GM12865 (cell line): ENCODE measurements around the gene LRIG1.

Source experiments
- DNase-seq: peaks from one replicate; pipeline ENCODE4 v3.0.0; 2010; ENCODE audit warnings: low read depth
- H3K4me3 ChIP-seq: 2 replicates; pipeline ENCODE4 v1.5.1; 2011; ENCODE audit warnings: mild to moderate bottlenecking, low read depth, low read length, control low read depth
- TF ChIP-seq, protein P1 (sequence below): IDR thresholded peaks from 2 replicates; pipeline ENCODE4 v1.5.1; 2011; ENCODE audit warnings: low read length, control low read depth, low read depth, inconsistent platforms; ENCODE audit not compliant: insufficient read depth; ENCODE audit errors: missing control alignments

LRIG1 gene

DNA sequence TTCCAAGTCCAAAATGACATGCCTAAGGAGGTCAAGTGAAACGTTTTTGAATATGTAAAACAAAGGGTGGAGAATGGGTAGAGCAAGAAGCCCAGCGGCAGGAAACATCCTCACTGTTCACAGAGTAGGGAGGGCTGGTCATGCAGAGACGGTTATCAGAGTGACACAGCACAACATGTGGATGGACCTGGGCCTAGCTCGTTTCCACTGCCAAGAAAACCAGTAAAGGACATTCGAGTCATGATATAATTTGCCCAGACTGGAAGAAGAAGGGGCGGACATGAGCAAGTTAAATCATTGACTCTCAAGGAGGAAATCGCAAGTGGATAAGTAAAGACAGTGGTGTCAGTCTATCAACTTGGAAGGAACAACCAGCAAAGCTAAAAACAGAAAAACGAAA lies 89.3 kb downstream of the LRIG1 start:
- DNase-seq, result no peak
- no peak overlapping the region for H3K4me3 ChIP-seq
- TF ChIP-seq, protein P1, sequence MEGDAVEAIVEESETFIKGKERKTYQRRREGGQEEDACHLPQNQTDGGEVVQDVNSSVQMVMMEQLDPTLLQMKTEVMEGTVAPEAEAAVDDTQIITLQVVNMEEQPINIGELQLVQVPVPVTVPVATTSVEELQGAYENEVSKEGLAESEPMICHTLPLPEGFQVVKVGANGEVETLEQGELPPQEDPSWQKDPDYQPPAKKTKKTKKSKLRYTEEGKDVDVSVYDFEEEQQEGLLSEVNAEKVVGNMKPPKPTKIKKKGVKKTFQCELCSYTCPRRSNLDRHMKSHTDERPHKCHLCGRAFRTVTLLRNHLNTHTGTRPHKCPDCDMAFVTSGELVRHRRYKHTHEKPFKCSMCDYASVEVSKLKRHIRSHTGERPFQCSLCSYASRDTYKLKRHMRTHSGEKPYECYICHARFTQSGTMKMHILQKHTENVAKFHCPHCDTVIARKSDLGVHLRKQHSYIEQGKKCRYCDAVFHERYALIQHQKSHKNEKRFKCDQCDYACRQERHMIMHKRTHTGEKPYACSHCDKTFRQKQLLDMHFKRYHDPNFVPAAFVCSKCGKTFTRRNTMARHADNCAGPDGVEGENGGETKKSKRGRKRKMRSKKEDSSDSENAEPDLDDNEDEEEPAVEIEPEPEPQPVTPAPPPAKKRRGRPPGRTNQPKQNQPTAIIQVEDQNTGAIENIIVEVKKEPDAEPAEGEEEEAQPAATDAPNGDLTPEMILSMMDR, result no peak

- DNase-seq, result no peak
- TF ChIP-seq, protein P1, result no peak
- no peak overlapping the region for H3K4me3 ChIP-seq
Measured at GRCh38 chr3:66410976-66411375, 89.8 kb downstream of the LRIG1 start.

DNA sequence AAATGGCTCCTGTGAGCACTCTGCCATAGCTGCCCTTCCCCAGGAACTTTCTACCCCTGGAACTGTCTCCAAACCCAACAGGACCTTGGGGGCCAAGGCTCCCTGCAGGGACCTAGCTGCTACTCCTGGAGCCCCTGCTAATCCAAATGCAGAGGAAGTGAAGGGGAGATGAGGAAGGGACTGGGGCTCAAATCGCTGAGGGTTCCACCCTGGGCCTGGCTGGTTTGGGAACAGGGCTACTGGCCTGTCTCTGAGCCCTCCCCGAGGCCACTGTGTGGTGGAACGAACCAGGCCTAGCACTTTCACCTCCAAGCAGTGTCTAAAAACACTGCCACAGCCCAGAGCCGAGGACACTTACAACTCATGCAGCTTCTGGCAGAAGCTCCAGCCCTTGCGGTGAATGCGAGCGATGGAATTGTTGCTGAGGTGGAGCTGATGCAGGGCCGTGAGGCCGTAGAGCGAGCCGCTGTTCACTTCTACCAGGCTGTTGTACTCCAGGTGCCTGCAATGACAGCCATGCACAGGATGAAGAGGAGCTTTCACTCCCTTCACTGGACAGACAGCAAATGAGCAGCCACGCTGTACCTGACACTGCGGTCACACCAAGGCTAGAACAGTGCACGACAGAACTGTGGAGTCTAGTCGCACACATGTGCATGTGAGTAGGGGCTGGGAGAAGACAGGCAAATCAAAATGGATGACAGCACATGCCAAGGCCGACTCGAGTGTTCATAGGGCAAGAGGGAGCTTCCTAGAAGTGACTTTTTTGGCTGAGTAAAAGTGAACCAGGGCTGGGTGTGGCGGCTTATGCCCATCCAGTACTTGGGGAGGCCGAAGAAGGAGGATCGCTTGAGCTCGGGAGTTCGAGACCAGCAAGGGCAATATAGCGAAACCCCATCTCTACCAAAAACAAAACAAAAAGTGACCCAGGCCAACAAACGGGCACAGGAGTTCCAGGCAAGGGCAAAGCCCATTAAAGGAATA lies 90.8 kb downstream of the LRIG1 start:
- TF ChIP-seq, protein P1, result no peak
- H3K4me3 ChIP-seq, result no peak overlapping the region
- DNase-seq, result no peak

GRCh38 chr3:66407611-66408218 lies 93.1 kb downstream of the LRIG1 start:
- DNase-seq, result peak; percentile 70
- H3K4me3 ChIP-seq, result no peak overlapping the region
- TF ChIP-seq, protein P1, result peak; percentile 92

GRCh38 chr3:66406831-66407610 lies 93.8 kb downstream of the LRIG1 start:
- TF ChIP-seq, protein P1, result no peak
- DNase-seq, result no peak
- no peak overlapping the region for H3K4me3 ChIP-seq

DNA sequence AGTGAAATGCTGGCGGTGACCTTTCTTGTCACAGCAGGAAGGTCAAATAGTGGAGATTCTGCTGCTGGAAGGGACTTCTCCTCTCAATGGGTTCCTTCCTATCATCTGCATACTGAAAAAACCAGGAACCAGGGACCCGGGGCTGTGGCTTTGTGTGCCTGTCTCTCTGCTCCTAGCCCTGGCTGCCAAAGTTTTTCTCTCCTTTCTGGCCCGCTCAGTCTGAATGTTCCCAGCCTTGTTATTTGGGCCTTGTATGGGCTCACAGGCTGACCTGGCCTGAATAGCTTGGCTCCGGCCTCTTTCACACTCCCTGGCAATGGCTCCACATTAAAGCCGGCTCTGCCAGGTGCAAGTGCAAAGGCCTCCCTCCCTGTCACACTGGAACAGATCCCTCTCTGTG lies 94.7 kb downstream of the LRIG1 start:
- DNase-seq, result no peak
- TF ChIP-seq, protein P1, result no peak
- no peak overlapping the region for H3K4me3 ChIP-seq
